GM13977 (cell line): ENCODE results near the gene RAB36.

ENCODE experiments used
- DNase-seq: peaks from one replicate; pipeline ENCODE4 v3.0.0; 2012; ENCODE audit warnings: low spot score
- in situ Hi-C: fragments of 300-500 bp; cut with MboI; formaldehyde crosslinking; loops from one replicate; pipeline ENCODE4 v1.12.0; 2022; ENCODE audit warnings: low sequenced_read_pairs, low pct_unique_long_range_greater_than_20kb, mixed read lengths, inconsistent platforms; ENCODE audit not compliant: unreplicated experiment
- TF ChIP-seq, protein P1 (sequence below): IDR thresholded peaks from 2 replicates; pipeline ENCODE4 v1.5.1; 2012; ENCODE audit warnings: mild to moderate bottlenecking, control low read depth; ENCODE audit not compliant: insufficient read depth; ENCODE audit errors: extremely low read depth, missing control alignments

Gene RAB36

DNA sequence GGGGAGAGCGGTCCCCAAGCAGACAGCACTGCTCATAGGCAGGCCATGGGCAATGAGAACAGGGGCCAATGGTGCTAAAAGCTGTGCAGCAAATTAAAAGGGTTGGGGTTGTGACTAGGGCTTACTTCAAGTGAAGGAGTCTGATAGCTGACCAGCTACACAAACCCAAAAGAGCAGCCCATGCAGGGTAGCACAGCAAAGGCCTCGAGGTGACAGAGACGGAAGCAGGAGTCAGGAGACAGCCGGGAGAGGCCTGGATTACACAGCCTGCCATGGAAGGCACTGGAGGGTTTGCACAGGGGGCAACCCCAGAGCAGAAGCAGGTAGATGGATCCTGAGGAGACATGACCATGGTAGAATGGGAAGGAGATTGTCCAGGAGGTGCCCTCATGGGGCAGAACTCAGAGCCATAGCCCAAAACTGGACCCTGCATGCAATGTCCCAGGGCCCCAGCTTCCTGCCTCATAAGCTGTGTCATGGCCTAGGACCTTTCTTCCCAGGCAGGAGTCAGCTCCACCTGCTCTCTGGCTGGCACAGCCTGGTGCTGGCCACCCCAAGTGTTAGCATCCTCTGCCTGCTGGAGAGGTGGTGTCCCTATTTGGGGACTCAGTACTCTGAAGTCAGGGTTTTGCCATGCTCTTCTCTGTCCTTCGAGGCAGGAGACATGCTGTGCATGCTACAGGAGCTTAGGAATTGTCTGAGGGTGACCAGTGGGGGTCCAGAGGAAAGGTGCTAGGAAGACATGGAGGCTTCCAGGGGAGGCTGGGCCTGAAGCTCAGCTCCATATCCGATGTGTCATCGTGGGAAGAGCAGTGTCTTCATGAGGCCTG is 36.8 kb upstream of the RAB36 start:
- DNase-seq = no peak
- TF ChIP-seq, protein P1, sequence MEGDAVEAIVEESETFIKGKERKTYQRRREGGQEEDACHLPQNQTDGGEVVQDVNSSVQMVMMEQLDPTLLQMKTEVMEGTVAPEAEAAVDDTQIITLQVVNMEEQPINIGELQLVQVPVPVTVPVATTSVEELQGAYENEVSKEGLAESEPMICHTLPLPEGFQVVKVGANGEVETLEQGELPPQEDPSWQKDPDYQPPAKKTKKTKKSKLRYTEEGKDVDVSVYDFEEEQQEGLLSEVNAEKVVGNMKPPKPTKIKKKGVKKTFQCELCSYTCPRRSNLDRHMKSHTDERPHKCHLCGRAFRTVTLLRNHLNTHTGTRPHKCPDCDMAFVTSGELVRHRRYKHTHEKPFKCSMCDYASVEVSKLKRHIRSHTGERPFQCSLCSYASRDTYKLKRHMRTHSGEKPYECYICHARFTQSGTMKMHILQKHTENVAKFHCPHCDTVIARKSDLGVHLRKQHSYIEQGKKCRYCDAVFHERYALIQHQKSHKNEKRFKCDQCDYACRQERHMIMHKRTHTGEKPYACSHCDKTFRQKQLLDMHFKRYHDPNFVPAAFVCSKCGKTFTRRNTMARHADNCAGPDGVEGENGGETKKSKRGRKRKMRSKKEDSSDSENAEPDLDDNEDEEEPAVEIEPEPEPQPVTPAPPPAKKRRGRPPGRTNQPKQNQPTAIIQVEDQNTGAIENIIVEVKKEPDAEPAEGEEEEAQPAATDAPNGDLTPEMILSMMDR = no peak
- in situ Hi-C loops = no loop called here

DNA sequence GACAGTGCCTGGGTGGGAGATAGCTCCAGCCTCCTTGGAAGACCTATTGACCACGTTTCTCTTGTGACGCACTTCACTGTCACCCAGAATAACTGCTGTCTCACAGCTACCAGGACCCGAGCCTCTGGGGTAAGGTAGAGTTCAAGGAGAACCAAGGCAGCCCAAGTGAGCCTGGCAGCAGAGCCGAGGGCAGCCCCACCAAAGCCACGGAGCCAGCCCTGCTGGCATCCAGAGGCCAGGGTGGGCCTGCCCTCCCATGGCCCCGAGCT is 36.3 kb upstream of the RAB36 start:
- DNase-seq = no peak
- in situ Hi-C loops = no loop called here
- TF ChIP-seq, protein P1 = no peak

DNA sequence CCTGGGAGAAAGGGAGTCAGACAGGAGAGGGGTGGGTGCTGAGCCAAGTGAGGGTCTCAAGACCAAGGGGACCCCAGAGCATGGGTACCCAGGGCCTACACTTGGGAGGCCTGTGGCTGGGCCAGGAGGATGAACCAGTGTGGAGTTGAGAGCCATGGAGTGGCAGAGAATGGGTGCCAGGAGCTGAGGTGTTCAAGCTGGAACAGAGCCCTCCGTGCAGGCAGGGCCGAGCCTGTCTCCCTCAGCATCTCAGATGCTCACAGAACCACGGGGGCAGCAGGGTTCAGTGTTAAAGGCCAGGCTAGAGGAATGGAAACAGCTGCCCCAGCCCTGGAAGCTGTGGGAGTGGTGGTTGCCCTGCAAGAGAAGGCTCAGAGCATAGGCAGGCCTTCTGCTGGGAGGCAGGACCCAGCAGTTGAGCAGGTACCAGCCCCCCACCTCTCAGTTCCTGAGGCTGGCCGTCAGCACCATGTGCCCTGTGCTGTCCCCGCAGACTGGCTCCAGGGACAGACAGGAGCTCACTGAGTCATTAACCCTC is 35.8 kb upstream of the RAB36 start:
- no peak for DNase-seq
- TF ChIP-seq, protein P1 = no peak
- in situ Hi-C loops = no loop called here

DNA sequence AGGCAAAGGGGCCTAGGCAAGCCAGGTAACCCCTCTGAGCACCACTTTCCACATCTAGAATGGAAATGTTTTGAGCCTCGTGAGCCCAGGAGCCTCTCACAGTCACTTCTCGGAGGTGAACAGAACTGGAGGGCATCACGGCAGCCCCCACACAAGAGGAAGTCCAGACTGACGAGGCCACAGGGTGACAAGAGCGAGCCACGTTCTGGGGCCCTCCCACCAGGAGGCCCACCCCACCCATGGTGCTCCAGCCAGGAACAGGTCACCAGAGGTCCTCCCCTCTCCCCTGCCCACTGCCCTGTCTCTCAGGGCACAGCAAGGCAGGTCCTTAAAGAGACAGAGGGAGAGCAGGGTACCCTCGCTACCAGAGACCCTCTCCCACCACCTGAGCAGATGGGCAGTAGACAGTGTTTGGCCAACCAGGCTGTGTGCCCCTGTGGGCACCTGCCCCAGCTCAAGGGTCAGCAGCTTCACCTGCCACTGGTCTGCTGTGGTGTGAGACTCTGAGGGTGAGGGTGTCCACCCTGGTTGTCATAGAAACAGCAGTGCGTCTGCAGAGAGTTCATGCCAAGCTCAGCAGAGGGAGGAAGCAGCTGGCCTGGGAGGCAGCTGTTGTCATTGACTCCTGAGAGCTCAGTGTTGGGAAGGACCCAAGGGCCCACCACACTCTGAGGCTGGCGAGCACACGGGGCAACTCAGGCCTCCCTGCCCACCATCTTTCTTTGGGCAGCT is 34.9 kb upstream of the RAB36 start:
- in situ Hi-C loops = no loop called here
- TF ChIP-seq, protein P1 = no peak
- DNase-seq = no peak

DNA sequence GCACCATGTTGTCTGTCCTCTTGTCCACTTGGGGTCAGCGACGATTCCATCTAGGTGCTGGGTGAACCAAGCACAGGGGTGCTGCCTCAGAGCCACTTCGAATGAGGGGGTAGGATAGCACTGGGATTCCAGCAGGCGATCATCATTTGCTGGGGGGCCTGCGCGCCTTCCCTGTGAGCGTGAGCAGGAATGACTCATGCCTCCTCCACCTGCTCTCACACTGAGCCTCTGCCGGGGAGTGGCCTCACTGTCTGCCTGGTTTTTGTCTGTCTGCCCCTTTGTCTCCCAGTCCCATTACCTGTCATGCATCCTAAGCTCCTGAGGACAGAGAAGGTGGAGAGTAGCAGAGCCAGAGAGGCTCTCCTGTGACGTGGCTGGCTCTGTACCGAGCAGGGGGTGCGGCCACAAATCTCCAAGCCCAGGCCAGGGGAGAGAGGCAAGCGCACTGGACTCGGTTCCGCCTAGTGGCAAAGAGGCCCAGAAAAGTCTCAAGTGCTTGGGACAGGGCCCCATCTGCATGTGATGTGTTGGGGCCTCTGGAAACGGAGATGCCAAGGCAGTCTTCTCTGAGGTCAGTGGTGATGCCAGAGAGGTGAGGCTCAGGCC is 34.3 kb upstream of the RAB36 start:
- TF ChIP-seq, protein P1 = no peak
- in situ Hi-C loops = no loop called here
- no peak for DNase-seq

DNA sequence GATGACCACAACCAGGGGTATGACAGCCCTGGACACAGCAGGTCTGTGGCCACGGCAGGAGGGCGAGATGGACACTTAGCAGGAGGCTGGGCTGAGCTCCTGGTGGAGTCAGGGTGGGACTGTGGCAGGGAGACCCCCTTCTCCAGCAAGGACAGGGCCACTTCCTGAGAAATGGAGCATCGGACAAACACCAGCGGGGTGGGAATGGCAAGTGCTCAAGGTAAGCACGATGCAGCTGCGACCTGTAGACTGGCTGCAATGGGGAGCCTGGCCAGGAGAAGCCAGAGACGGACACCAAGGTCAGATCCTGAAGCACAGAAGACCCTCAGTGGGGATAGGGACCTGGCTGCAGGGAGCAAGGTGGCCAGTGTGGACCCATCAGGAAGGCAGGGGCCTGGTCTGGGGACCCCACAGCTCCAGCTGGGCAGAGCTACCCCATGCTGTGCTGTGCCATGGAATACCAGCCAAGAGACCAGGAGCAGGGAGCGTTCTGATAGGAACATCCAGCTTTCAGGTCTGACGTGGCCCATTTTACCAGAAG is 32.7 kb upstream of the RAB36 start:
- no peak for DNase-seq
- TF ChIP-seq, protein P1 = no peak
- in situ Hi-C loops = no loop called here
